ENCODE measurements around the gene SPAG7.

SPAG7 gene

GRCh38 chr17:4999430-5000093 is 31.9 kb upstream of the SPAG7 start:
- no peak for TF ChIP-seq CTCF (IDR thresholded peaks at IDR 0.05)

- no peak for TF ChIP-seq CTCF (IDR thresholded peaks at IDR 0.05)
Measured at GRCh38 chr17:4998732-4999429, 31.3 kb upstream of the SPAG7 start.

GRCh38 chr17:4998027-4998731 is 30.6 kb upstream of the SPAG7 start:
- TF ChIP-seq CTCF (IDR thresholded peaks at IDR 0.05) = no peak

GRCh38 chr17:4997302-4998026 is 29.8 kb upstream of the SPAG7 start, which contains the start of the genes INCA1 and KIF1C:
Gene INCA1, minus strand, starts transcription at chr17:4997522. Its CDS starts 3,085 bp downstream, at chr17:4994437.
Gene KIF1C, plus strand, starts transcription at chr17:4997950. Its CDS starts 2,297 bp downstream, at chr17:5000247.
- no peak for TF ChIP-seq CTCF (IDR thresholded peaks at IDR 0.05)

- no peak for TF ChIP-seq CTCF (IDR thresholded peaks at IDR 0.05)
Measured at GRCh38 chr17:4994081-4994595, 26.5 kb upstream of the SPAG7 start.

- no peak for TF ChIP-seq CTCF (IDR thresholded peaks at IDR 0.05)
Measured at GRCh38 chr17:4987767-4988567, 20.4 kb upstream of the SPAG7 start.

All from LNCAP (cell line).